OCI-LY3 (cell line): ENCODE measurements around the gene TINCR.

Source experiments
- EZH2phosphoT487 ChIP-seq: fragments of 200-600 bp; shearing (Covaris generic); IDR thresholded peaks from 2 replicates; pipeline ENCODE4 v1.6.1; 2018; ENCODE audit warnings: antibody characterized with exemption, mixed run types, low read depth
- TF ChIP-seq, protein P1 (sequence below): fragments of 200-600, 300-600 bp; sonication (generic); IDR thresholded peaks from 2 replicates; pipeline ENCODE4 v1.5.1; 2014; ENCODE audit warnings: antibody characterized with exemption, low read length, low read depth

DNA sequence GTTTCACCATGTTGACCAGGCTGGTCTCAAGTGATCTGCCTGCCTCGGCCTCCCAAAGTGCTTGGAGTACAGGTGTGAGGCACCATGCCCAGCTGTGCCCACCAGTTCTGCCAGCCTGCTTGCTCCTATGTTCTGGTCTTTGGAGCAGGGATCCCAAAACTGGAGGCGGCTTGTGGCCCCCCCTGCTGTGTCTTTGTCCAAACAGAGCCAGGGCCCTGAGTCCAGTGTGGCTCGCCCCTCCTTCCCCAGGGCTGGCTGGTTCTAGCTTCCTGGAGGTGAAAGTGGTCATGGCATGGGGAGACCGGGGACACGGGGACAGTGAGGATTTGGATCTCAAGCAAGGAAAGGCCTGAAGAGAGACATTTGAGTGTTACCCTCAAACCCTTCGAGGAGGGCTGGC lies 11.5 kb upstream of the TINCR start:
- TF ChIP-seq, protein P1, sequence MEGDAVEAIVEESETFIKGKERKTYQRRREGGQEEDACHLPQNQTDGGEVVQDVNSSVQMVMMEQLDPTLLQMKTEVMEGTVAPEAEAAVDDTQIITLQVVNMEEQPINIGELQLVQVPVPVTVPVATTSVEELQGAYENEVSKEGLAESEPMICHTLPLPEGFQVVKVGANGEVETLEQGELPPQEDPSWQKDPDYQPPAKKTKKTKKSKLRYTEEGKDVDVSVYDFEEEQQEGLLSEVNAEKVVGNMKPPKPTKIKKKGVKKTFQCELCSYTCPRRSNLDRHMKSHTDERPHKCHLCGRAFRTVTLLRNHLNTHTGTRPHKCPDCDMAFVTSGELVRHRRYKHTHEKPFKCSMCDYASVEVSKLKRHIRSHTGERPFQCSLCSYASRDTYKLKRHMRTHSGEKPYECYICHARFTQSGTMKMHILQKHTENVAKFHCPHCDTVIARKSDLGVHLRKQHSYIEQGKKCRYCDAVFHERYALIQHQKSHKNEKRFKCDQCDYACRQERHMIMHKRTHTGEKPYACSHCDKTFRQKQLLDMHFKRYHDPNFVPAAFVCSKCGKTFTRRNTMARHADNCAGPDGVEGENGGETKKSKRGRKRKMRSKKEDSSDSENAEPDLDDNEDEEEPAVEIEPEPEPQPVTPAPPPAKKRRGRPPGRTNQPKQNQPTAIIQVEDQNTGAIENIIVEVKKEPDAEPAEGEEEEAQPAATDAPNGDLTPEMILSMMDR: no peak
- no peak for TF ChIP-seq EZH2phosphoT487
